Right atrium auricular region (tissue), 2 donors: ENCODE results near the gene CAMTA2. TPM values are rescaled to one million over a fixed set of nuclear protein-coding genes. Genes with fewer than 3 reads are reported as not detected.

Experiments used
- DNase-seq: peaks from one replicate; pipeline ENCODE4 v3.0.0-alpha.2; 2019; ENCODE audit warnings: low spot score
- H3K27ac ChIP-seq, 2 donors: fragments of 200-600 bp; sonication (generic); 1 replicate in 1 of 2; 2 replicates in 1 of 2; pipeline ENCODE4 v1.5.1; 2016 to 2019
- H3K27me3 ChIP-seq, 2 donors: fragments of 200-600 bp; sonication (generic); one replicate each; pipeline versions ENCODE4 v1.5.1 to v1.6.0; 2017 to 2019
- H3K36me3 ChIP-seq: fragments of 200-600 bp; sonication (generic); one replicate; pipeline ENCODE4 v1.5.1; 2016
- H3K4me1 ChIP-seq, 2 donors: fragments of 200-600 bp; sonication (generic); one replicate each; pipeline versions ENCODE4 v1.5.1 to v1.6.0; 2017 to 2019
- H3K4me3 ChIP-seq, 2 donors: fragments of 200-600 bp; sonication (generic); 1 replicate in 1 of 2; 2 replicates in 1 of 2; pipeline ENCODE4 v1.5.1; 2017 to 2019; ENCODE audit warnings: mild to moderate bottlenecking in 1 of 2, moderate library complexity in 1 of 2
- H3K9me3 ChIP-seq, 2 donors: fragments of 200-600 bp; sonication (generic); one replicate each; pipeline ENCODE4 v1.5.1; 2019
- total RNA-seq, 2 donors: library from RNA; depleted of rRNA; stranded (reverse); fragments of >200 nt; gene quantifications; one replicate each; pipeline ENCODE4 v1.1.0, GENCODE V29; 2016
- TF ChIP-seq, protein P1 (sequence below), 2 donors: fragments of 200-600 bp; sonication (generic); IDR thresholded peaks; one replicate each; pipeline ENCODE4 v1.5.1; 2019; ENCODE audit warnings: antibody characterized with exemption in 2 of 2

Gene CAMTA2
- total RNA-seq, 2 donors from 2014 or later = 20.3 to 24.7 TPM

GRCh38 chr17:4998732-4999429, 11.4 kb upstream of the CAMTA2 start:
- Histone ChIP-seq H3K4me3 (peak overlapping the region; percentile 83 to 91), H3K27me3 (no peaks in the 10 kb centered on the region), H3K27ac (peak overlapping the region; percentile 96 to 97), H3K36me3 (peaks cover 31% of the 10 kb centered on the region), H3K9me3 (no peaks in the 10 kb centered on the region), H3K4me1 (peaks cover 0 to 38% of the 10 kb centered on the region in 2 donors)
- DNase-seq = no peak
- TF ChIP-seq, protein P1, sequence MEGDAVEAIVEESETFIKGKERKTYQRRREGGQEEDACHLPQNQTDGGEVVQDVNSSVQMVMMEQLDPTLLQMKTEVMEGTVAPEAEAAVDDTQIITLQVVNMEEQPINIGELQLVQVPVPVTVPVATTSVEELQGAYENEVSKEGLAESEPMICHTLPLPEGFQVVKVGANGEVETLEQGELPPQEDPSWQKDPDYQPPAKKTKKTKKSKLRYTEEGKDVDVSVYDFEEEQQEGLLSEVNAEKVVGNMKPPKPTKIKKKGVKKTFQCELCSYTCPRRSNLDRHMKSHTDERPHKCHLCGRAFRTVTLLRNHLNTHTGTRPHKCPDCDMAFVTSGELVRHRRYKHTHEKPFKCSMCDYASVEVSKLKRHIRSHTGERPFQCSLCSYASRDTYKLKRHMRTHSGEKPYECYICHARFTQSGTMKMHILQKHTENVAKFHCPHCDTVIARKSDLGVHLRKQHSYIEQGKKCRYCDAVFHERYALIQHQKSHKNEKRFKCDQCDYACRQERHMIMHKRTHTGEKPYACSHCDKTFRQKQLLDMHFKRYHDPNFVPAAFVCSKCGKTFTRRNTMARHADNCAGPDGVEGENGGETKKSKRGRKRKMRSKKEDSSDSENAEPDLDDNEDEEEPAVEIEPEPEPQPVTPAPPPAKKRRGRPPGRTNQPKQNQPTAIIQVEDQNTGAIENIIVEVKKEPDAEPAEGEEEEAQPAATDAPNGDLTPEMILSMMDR (IDR thresholded peaks at IDR 0.05) = no peak

DNA sequence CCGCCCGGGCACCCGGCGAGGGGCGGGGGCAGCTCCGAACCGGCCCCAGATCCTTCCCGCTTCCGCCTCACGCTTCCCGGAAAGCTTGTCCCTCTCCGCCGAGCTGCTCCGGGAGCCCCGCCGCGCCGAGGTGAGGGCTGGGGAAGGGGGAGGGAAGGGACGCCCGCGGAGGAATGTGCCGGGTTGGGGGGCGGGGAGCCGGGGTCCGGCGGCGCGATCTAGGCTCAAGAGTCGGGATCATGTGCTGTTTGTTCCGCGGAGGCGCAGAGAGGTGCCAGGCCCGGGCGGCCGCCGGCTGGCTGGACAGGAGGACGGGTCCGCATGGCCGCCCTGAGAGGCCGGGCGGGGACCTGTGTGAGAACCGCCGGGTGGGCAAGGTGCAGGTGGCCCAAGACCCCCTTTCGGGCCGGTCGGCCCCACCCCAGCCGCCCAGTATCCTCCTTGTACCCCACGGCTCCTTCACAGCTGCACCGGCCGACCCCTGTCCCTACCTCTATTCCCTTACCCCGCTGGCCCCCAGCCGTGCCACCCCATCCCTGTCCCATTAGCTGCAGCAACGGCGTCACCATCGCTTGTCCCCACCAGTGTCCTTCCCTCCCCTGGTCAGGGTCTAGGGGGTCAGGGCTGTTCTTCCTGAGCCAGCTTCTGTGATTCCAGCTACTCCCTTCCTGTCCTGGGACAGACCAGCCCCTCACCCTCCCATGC, 10.7 kb upstream of the CAMTA2 start:
- Histone ChIP-seq H3K9me3 (no peaks in the 10 kb centered on the region), H3K4me3 (peak overlapping the region; percentile 83 to 91), H3K27ac (peak overlapping the region; percentile 96 to 97), H3K4me1 (peaks cover 0 to 38% of the 10 kb centered on the region in 2 donors), H3K36me3 (peaks cover 24% of the 10 kb centered on the region), H3K27me3 (no peaks in the 10 kb centered on the region)
- TF ChIP-seq, protein P1 (IDR thresholded peaks at IDR 0.05) = no peak
- no peak for DNase-seq

DNA sequence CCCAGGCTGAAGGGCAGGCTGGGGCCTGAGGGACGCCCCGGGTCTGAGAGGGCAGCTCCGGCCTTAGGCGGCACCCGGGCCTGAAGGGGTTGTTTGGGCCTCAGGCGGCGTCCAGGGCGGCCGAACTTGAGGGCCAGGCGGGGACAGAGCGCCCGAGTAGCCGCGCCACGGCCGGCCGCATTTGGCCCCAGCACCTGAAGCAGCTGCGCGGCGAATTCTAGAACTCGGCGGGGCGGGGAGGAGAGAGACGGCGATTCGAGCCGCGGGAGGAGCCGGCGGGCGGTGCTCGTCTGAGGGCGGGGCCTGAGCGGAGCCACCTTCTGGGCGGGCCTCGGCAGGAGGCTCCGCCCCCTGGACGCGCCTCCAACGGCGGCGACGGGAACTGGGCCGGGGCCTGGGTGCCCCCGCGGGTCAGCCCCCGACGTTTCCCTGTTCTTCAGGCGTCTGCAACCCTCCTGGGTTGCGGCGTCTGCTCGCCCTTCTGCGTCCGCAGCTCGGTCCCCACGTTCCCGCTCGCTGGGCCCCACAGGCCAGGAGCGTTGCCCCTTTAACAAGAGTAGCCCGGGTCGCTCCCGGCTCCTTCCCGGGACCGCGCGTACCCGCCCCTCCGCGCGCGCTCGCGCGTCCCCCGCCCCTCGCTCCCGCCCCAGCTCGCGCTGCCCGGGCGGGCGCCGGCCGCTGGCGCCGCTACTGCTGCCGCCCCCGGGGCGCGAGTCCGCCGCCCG, 10.0 kb upstream of the CAMTA2 start, which contains the start of the genes INCA1 and KIF1C:
INCA1 (minus strand) TSS at position 221 of the 725 bp plus-strand sequence. CDS start 3,085 bp downstream, outside the sequence.
KIF1C (plus strand) TSS at position 649 of the 725 bp plus-strand sequence. CDS start 2,297 bp downstream, outside the sequence.
- Histone ChIP-seq H3K27me3 (no peaks in the 10 kb centered on the region), H3K27ac (peak within 1 kb of the TSS; percentile 96 to 97)
- DNase-seq = peak; percentile 89

DNA sequence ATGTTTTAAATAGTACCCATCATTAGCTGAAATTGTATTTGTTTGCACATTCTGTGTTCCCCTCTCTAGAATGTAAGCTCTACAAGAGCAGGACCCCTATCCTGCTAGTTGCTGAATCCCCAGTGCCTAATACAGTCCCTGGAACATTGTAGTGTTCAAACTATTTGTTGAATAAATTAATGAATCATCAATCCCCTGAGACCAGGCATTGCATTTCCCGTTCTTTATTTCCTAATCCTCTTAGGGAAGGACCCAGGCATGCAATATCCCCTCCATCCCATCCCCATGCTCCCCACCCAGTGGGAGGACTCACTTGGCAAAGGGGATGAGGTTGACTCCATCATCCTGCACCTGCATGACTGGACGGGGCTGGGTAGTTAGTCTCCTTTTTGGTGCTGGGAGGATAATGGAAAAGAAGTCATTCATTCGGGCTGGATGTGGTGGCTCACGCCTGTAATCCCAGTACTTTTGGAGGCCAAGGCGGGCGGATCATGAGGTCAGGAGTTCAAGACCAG, 6.7 kb upstream of the CAMTA2 start:
- H3K27ac ChIP-seq = no peak overlapping the region
- no peaks in the 10 kb centered on the region for H3K36me3 ChIP-seq
- no peaks in the 10 kb centered on the region for H3K9me3 ChIP-seq
- no peak for DNase-seq
- H3K27me3 ChIP-seq = no peaks in the 10 kb centered on the region
- peaks cover 0 to 16% of the 10 kb centered on the region in 2 donors for H3K4me1 ChIP-seq
- TF ChIP-seq, protein P1 (IDR thresholded peaks at IDR 0.05) = no peak
- H3K4me3 ChIP-seq = no peak overlapping the region

More for the DNA sequence above, 10.0 kb upstream of the CAMTA2 start, which contains the start of the genes INCA1 and KIF1C:
- Histone ChIP-seq H3K36me3 (peaks cover 17% of the 10 kb centered on the region), H3K9me3 (no peaks in the 10 kb centered on the region), H3K4me3 (peak within 1 kb of the TSS; percentile 83 to 91), H3K4me1 (peaks cover 0 to 38% of the 10 kb centered on the region in 2 donors)
- TF ChIP-seq, protein P1 (IDR thresholded peaks at IDR 0.05) = peak in 1 of 2 donors; percentile 30

GRCh38 chr17:4987767-4988567, 492 bp upstream of the CAMTA2 start:
- Histone ChIP-seq H3K27me3 (no peaks in the 10 kb centered on the region), H3K4me1 (peaks cover 0 to 30% of the 10 kb centered on the region in 2 donors), H3K27ac (peak overlapping the region; percentile 96 to 97), H3K4me3 (peak overlapping the region; percentile 91), H3K9me3 (no peaks in the 10 kb centered on the region), H3K36me3 (peaks cover 10% of the 10 kb centered on the region)
- TF ChIP-seq, protein P1 (IDR thresholded peaks at IDR 0.05) = no peak
- DNase-seq = peak; percentile 62
